ENCODE results near the gene TMEM109.

TMEM109 gene

DNA sequence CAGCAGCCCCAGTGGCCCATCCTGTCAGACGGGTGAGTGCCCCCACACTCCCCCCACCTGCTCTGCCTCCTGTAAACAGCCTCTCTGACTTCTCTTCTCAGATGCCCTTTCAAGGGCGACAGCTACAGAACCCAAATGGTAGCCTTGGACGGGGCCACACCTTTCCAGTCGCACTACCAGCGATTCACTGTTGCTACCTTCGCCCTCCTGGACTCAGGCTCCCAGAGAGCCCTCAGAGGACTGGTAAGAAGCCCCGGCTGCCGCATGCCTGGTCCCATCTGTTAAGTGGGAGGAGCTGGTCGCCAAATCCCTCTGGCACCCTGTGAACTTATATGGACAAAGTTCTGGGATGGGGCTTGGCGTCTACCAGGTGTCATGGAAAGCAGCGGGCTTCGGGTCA, 40.4 kb upstream of the TMEM109 start:
- H3K36me3 Mint-ChIP-seq (ENCODE audit: low read depth): peaks cover 3% of the 10 kb centered on the region
- H3K4me3 Mint-ChIP-seq: no peak overlapping the region
- peaks cover 7% of the 10 kb centered on the region for H3K4me1 Mint-ChIP-seq (ENCODE audit: low read depth)
- no peaks in the 10 kb centered on the region for H3K9me3 Mint-ChIP-seq
- no peak overlapping the region for H3K27ac Mint-ChIP-seq
- no peaks in the 10 kb centered on the region for H3K27me3 Mint-ChIP-seq (ENCODE audit: low read depth)

DNA sequence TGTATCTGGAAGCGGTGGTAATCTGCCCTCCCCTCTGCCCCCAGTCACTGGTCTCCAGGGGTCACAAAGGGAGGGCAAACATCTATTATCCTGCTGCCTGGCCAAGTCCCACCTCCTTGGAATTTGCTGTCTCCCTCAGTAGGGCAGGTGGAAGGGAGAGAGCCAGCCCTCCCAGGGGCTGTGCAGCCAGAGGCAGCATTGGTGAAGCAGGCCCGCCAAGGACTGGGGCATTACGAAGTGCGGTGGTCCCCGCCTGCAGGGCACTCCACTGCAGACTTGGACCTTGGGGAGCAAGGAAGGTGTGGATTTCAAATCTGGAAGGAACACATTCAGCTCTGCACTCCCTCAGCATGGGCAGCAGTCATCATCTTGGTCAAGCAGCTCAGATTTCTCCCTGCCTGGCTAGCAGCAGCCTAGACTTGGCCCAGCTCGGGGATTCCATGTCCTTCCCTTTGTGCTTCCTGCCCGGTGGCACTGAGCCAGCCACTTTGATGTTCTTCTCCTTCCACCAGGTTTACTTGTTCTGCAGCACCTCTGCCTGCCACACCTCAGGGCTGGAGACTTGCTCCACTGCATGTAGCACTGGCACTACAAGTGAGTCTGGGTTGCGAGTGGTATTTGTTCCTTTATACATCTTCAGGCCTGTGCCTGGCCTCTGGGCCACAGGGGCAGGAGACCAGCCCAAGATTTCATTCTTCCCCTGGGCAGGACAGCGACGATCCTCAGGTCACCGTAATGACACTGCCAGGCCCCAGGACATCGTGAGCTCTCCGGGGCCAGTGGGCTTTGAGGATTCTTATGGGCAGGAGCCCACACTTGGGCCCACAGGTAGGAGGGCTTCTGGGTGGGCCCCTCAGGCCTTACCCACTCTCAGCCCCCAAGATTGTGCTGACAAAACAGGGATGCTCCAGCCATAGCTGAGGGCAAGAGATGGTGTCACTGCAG, 39.3 kb upstream of the TMEM109 start:
- H3K27me3 Mint-ChIP-seq (ENCODE audit: low read depth): no peaks in the 10 kb centered on the region
- H3K36me3 Mint-ChIP-seq (ENCODE audit: low read depth): peaks cover 5% of the 10 kb centered on the region
- no peak overlapping the region for H3K4me3 Mint-ChIP-seq
- H3K27ac Mint-ChIP-seq: no peak overlapping the region
- H3K9me3 Mint-ChIP-seq: no peaks in the 10 kb centered on the region
- H3K4me1 Mint-ChIP-seq (ENCODE audit: low read depth): peaks cover 4% of the 10 kb centered on the region

DNA sequence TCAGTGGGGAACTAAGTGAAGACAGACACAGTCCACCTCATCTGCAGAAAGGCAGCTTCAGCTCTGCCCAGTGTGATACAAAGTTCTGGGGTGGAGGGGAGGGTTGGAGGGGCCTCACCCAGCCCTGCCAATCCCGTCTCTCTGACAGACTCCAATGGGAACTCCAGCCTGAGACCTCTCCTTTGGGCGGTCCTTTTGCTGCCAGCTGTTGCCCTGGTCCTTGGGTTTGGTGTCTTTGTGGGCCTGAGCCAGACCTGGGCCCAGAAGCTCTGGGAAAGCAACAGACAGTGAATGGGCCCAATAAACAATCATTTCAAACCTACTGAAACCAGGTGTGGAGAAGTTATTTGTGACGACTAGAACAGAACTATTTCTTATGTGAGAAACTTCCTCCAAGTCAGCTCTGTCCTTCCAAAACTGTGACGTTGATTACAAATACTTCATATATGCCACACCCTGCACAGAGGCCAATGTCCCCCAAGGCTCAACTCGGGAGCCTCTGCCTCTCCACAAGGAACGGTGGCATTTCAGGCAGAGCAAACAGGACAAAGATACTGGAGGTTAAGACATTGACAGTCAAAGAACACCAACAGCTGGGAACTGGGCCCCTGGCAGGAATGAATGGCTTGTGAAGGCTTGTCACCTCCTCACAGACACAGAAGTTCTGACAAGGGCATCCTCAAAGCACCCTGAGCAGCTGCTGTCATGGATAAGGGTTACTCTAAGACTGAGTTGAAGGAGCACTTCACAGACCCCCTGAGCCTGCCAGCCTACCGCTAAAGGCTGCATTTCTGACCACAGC, 38.4 kb upstream of the TMEM109 start:
- Mint-ChIP-seq H3K27ac (no peak overlapping the region), H3K9me3 (no peaks in the 10 kb centered on the region), H3K4me3 (no peak overlapping the region), H3K4me1 (ENCODE audit: low read depth) (peaks cover 4% of the 10 kb centered on the region), H3K36me3 (ENCODE audit: low read depth) (peaks cover 7% of the 10 kb centered on the region), H3K27me3 (ENCODE audit: low read depth) (no peaks in the 10 kb centered on the region)

DNA sequence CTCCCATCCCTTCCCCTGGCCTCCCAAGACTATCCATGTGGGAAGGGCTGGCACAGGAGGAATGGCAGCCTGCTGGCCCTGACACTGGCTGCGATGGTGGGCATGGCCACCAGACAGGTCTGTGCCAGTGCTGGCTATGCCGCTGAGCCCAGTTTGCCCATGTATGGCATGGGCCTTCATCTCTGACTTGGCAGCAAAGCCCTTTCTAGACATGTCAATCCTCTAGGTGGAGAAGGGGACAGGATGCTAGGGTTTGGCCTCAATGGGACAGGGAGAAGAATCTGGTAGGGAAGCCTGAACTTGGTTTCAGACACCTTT, 37.8 kb upstream of the TMEM109 start:
- peaks cover 12% of the 10 kb centered on the region for H3K36me3 Mint-ChIP-seq (ENCODE audit: low read depth)
- no peaks in the 10 kb centered on the region for H3K9me3 Mint-ChIP-seq
- H3K4me1 Mint-ChIP-seq (ENCODE audit: low read depth): peaks cover 4% of the 10 kb centered on the region
- no peaks in the 10 kb centered on the region for H3K27me3 Mint-ChIP-seq (ENCODE audit: low read depth)
- H3K27ac Mint-ChIP-seq: no peak overlapping the region
- H3K4me3 Mint-ChIP-seq: no peak overlapping the region

DNA sequence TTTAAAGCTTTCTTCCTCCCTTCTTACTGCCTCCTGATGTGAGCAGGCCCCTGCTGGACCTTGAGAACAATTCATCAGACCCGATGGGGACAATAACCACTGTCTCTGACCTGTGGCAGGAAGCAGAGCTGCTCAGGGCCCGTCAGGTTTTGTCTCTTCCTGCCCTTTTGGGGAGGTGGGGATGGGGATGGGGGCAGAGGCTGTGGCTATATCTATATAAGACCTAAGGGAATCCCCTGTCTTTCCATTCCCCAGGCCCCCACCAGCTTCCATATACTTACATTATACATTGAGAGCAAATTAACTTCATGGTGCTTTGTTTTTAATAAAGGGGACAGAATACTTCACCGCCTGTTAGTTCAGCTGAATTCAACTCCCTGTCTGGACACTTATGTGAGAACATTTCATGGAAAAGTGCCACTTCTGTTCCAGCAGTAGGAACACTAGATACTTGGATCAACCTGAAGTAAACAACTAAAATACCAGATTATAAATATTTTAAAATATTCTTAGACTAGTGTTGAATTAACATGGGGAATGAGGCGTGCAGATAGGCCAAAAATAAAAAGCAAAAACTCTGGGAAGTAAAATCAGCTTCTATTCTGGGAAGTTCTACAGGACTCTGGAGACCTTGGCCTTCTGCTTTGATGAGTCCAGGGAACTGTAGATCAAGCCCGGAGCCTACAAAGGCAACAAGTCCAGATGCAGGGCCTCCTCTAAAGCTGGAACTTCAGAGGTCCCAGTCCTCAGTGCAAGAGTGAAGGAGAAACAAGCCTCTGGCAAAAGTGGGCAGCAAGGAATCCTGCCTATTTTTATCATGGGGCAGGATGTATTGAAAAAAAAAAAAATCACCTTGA, 35.5 kb upstream of the TMEM109 start:
- H3K27me3 Mint-ChIP-seq (ENCODE audit: low read depth): no peaks in the 10 kb centered on the region
- peaks cover 15% of the 10 kb centered on the region for H3K36me3 Mint-ChIP-seq (ENCODE audit: low read depth)
- H3K27ac Mint-ChIP-seq: no peak overlapping the region
- no peaks in the 10 kb centered on the region for H3K9me3 Mint-ChIP-seq
- no peak overlapping the region for H3K4me3 Mint-ChIP-seq
- no peaks in the 10 kb centered on the region for H3K4me1 Mint-ChIP-seq (ENCODE audit: low read depth)

DNA sequence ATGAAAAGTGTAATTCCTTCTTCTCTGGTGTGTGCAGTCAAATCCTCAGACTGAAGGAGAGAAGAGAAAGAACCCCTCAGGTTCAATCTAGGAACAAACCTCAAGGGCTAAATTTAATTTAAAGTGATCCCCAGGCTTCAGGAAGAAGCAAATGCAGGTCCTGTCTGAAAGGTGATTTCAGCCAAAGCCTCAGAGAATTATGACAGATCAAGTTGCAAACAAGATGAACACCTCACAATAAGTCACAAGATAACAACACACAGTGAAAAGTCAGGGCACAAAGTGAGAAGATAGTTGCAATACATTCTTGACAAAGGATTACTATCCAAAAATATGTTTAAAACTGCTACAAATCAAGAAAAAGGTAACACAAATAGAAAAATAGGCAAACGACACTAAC, 34.9 kb upstream of the TMEM109 start:
- H3K27me3 Mint-ChIP-seq (ENCODE audit: low read depth): no peaks in the 10 kb centered on the region
- H3K4me3 Mint-ChIP-seq: no peak overlapping the region
- H3K4me1 Mint-ChIP-seq (ENCODE audit: low read depth): no peaks in the 10 kb centered on the region
- no peaks in the 10 kb centered on the region for H3K9me3 Mint-ChIP-seq
- H3K36me3 Mint-ChIP-seq (ENCODE audit: low read depth): peaks cover 15% of the 10 kb centered on the region
- H3K27ac Mint-ChIP-seq: no peak overlapping the region

DNA sequence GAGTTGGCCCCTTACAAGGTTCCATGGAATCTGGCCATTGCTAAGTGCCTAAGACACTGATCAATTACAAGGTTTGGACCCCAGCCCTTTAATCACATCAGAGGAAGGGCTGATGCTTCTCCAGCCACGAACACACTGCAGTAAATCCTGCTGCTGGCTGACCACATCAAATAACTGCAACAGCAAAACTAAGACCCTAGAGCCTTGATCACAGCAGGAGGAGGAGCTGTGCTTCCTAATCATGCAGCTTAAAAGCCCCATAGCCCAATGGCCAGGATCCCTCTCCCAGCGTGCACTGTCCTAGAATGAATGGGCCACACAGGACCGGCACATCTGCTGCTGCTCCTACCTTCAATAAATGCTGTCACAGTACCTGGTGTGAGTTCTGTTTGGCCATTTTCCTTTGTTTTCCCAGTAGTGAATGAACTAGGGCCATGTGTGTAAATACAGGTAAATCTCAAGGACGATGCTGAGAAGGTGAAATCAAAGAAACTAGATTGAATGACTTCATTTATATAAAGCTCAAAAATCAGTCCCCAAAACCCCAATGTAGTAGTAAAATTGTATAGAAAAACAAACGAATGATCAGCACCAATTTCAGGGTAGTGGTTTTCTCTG, 33.9 kb upstream of the TMEM109 start:
- H3K27ac Mint-ChIP-seq: no peak overlapping the region
- H3K4me3 Mint-ChIP-seq: no peak overlapping the region
- no peaks in the 10 kb centered on the region for H3K4me1 Mint-ChIP-seq (ENCODE audit: low read depth)
- no peaks in the 10 kb centered on the region for H3K27me3 Mint-ChIP-seq (ENCODE audit: low read depth)
- H3K36me3 Mint-ChIP-seq (ENCODE audit: low read depth): peaks cover 15% of the 10 kb centered on the region
- H3K9me3 Mint-ChIP-seq: no peaks in the 10 kb centered on the region

DNA sequence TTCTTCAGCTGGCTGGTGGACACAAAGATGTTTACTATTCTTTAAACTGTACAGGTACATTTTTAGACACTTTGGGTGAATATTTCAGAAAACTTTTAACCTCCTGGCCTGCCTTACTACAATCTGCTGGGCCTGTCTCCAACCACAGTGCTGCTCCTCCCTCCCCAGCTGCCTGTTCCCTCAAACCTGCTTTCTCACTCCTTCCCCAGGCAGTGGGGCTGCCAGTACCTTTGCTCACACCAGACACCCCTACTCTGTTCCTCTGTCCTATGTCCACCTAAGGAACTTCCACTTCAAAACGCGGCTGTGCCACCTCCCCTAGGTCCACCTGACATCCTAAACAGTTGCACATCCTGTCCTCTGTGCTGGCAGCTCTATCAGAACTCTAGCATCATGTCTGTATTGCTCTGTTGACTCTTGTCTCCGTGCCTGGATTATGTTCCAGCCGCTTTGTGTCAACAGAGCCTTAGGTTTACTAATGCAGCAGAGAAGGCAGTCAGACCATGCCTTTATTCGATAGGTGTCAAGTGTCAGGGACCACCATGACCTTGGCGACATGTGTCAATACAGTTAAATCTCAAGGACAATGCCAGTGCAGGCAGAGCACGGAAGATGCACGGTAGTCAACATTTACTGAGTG, 33.2 kb upstream of the TMEM109 start:
- Mint-ChIP-seq H3K27ac (no peak overlapping the region), H3K36me3 (ENCODE audit: low read depth) (peaks cover 15% of the 10 kb centered on the region), H3K27me3 (ENCODE audit: low read depth) (no peaks in the 10 kb centered on the region), H3K9me3 (no peaks in the 10 kb centered on the region), H3K4me1 (ENCODE audit: low read depth) (no peaks in the 10 kb centered on the region), H3K4me3 (no peak overlapping the region)

DNA sequence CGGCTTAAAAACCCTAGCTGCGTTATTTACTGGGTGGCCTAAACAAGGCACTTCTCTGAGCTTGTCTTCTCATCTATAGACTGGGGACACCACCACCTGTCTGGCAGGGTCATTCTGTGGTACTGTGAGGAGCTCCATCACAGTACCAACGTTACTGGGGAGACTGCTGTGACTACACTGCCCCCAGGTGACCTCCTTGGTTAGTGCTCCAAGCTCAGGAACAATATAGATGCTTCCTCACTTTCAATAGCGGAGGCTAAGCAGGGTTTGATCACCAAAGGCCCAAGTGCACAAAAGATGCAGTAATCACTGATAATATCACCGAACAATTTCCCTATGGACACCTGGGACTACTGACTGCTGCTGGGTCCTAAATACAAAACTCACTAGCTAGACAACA, 26.4 kb upstream of the TMEM109 start:
- H3K27ac Mint-ChIP-seq: no peak overlapping the region
- H3K9me3 Mint-ChIP-seq: no peaks in the 10 kb centered on the region
- H3K27me3 Mint-ChIP-seq (ENCODE audit: low read depth): no peaks in the 10 kb centered on the region
- H3K36me3 Mint-ChIP-seq (ENCODE audit: low read depth): peaks cover 21% of the 10 kb centered on the region
- no peaks in the 10 kb centered on the region for H3K4me1 Mint-ChIP-seq (ENCODE audit: low read depth)
- no peak overlapping the region for H3K4me3 Mint-ChIP-seq

DNA sequence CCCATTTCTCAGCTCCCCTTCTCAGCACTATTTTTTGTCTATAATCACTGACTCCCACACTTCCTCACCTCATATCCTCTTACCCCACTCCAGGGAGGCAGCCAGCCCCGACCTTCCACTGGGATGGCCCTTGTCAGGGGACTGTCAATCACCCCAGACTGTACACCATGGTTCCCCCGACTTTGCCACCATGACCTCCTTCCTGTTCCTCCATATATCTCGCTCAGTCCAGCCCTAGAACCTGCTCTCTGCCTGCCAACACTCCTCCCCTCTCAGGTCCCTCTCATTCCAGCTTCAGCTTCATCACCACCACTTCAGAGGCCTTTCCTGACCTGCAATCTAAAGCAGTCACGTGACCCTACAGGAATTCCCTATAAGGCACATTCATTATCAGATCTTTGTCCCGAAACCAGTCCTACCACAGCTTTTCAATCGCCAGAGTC, 24.1 kb upstream of the TMEM109 start:
- no peak overlapping the region for H3K27ac Mint-ChIP-seq

DNA sequence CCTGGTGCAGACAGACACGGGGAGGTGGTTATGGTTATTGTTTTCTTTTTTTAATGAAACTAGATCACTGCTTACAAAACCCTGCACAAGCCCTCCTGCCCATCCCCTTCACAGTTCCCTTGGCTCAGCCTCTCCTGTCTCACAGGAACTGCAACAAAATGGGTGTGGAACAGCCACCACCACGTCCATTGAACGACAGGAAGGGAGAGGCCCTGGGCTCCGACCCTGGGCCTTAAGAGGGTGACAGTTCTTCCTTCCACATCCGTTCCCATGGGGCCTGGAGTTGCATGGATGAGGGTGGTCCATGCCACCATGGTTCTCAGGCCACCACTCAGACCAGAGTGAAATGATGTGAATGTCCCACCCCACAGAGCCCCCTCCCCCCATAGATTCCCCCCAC, 23.3 kb upstream of the TMEM109 start:
- no peaks in the 10 kb centered on the region for H3K27me3 Mint-ChIP-seq (ENCODE audit: low read depth)
- H3K36me3 Mint-ChIP-seq (ENCODE audit: low read depth): peaks cover 33% of the 10 kb centered on the region
- H3K4me1 Mint-ChIP-seq (ENCODE audit: low read depth): peaks cover 2% of the 10 kb centered on the region
- H3K4me3 Mint-ChIP-seq: no peak overlapping the region
- H3K9me3 Mint-ChIP-seq: no peaks in the 10 kb centered on the region
- no peak overlapping the region for H3K27ac Mint-ChIP-seq

More for the DNA sequence above, 24.1 kb upstream of the TMEM109 start:
- no peak overlapping the region for H3K4me3 Mint-ChIP-seq
- peaks cover 26% of the 10 kb centered on the region for H3K36me3 Mint-ChIP-seq (ENCODE audit: low read depth)
- peaks cover 2% of the 10 kb centered on the region for H3K4me1 Mint-ChIP-seq (ENCODE audit: low read depth)
- no peaks in the 10 kb centered on the region for H3K9me3 Mint-ChIP-seq
- H3K27me3 Mint-ChIP-seq (ENCODE audit: low read depth): no peaks in the 10 kb centered on the region

DNA sequence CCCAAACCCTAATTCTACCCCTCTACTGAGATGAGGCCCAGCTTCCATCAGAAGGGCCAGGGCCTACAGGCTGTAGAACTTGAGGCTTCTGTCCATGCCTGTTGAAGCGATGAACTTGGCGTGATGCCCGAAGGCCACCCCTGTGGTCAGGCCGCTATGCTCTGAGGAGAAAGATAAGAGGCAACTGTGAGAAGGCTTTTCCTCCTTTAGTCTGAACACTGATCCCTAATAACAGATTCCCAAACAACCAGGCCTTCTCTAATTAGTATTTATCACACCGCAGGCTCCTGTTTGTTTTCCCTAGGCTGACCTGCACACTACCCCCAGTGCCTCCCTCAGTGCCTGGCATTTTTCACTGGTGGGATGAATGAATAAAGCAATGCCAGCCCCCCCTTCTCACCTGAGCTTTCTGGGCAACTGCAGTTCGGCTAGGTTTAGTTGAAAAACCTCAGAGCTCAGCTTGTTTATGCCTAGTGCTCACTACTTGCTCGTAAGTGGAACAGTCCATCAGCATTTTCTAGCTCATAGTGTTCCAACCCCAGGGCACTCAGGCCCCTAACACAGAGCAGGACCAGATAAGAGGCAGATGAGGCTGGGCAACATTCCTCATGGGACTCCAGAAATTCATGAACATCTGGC, 22.7 kb upstream of the TMEM109 start:
- Mint-ChIP-seq H3K27me3 (ENCODE audit: low read depth) (no peaks in the 10 kb centered on the region), H3K4me1 (ENCODE audit: low read depth) (peaks cover 2% of the 10 kb centered on the region), H3K4me3 (no peak overlapping the region), H3K27ac (peak overlapping the region; percentile 55), H3K36me3 (ENCODE audit: low read depth) (peaks cover 38% of the 10 kb centered on the region), H3K9me3 (no peaks in the 10 kb centered on the region)

DNA sequence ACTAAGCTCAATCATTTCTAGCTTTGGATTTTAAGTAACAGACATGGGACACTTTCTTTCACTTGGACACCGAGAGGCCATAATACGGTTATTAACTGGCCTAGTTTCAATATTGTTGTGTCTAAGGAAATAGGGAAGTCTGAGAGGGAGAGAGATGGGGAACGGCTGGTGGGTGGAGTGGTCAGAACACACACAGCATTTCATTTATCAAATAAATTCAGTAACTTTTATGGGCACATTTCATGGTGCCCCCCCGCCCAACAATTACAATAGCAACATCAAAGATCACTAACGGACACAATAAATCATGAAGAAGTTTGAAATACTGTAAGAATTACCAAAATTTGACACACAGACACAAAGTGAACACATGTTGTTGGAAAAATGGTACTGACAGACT, 18.3 kb upstream of the TMEM109 start:
- peaks cover 2% of the 10 kb centered on the region for H3K4me1 Mint-ChIP-seq (ENCODE audit: low read depth)
- no peaks in the 10 kb centered on the region for H3K27me3 Mint-ChIP-seq (ENCODE audit: low read depth)
- no peak overlapping the region for H3K27ac Mint-ChIP-seq
- no peak overlapping the region for H3K4me3 Mint-ChIP-seq
- H3K36me3 Mint-ChIP-seq (ENCODE audit: low read depth): peaks cover 53% of the 10 kb centered on the region
- H3K9me3 Mint-ChIP-seq: no peaks in the 10 kb centered on the region
